HCT116 (cell line): ENCODE results near the gene KCNJ1. TPM values are rescaled to one million over a fixed set of nuclear protein-coding genes. Genes with fewer than 3 reads are reported as not detected.

Experiments used
- ATAC-seq: fragments of 200-7000 bp; cut with Tn5 transposase; 2 replicates; pipeline ENCODE4 v1.9.1; 2020; ENCODE audit warnings: mild to moderate bottlenecking, moderate library complexity
- BruUV-seq: library from RNA; stranded (reverse); fragments of 400-500 nt; replicated peaks from 2 replicates; lab custom pipeline; 2021; lab: Mats Ljungman, UMichigan
- CTCF ChIA-PET: fragments of 300-600 bp; sonication (Branson Sonifier 250); formaldehyde crosslinking; loops from one replicate; lab custom pipeline; 2021; ENCODE audit warnings: antibody characterized with exemption; lab: Charles Lee
- POLR2A ChIA-PET: fragments of 300-600, 350-600 bp; sonication (Branson Sonifier 250); formaldehyde crosslinking; loops from one replicate; lab custom pipeline; 2021; ENCODE audit warnings: antibody characterized with exemption; lab: Charles Lee
- RAD21 ChIA-PET, 2 experiments: fragments of 300-600 bp; sonication (Branson Sonifier 250); formaldehyde crosslinking; loops; one replicate each; lab custom pipeline; 2023; ENCODE audit warnings: low total read pairs in 2 of 2; ENCODE audit not compliant: uncharacterized antibody in 2 of 2, unreplicated experiment in 2 of 2, low non-redundant PET in 1 of 2; lab: Charles Lee
- DNase-seq: peaks from one replicate; pipeline ENCODE4 v3.0.0-alpha.2; 2010; ENCODE audit warnings: low read depth, low spot score
- H2AFZ ChIP-seq: fragments of 200-600 bp; shearing (Covaris generic), sonication (generic); 2 replicates; pipeline ENCODE4 v1.6.1; 2017; ENCODE audit warnings: low read depth, mixed run types, mixed read lengths, antibody characterized with exemption, low read length; ENCODE audit not compliant: poor library complexity, severe bottlenecking
- H3K27ac ChIP-seq: 2 replicates; pipeline ENCODE4 v1.5.1; 2012; ENCODE audit warnings: low read depth, low read length
- H3K27me3 ChIP-seq: fragments of 200-600 bp; sonication (generic); 2 replicates; pipeline ENCODE4 v1.6.1; 2016; ENCODE audit warnings: mixed run types, low read length, mixed read lengths; ENCODE audit not compliant: insufficient read depth
- H3K36me3 ChIP-seq, 2 experiments: fragments of 200-500 bp in 1 of 2; fragments of 200-600 bp in 1 of 2; sonication (Bioruptor generic) in 1 of 2; sonication (generic) in 1 of 2; 2 replicates each; pipeline versions ENCODE4 v1.5.1 to v1.6.1; 2014 to 2016; ENCODE audit warnings: low read length in 2 of 2, inconsistent platforms in 1 of 2, mixed read lengths in 1 of 2, mixed run types in 1 of 2; ENCODE audit not compliant: insufficient read depth in 2 of 2, control insufficient read depth in 1 of 2
- H3K4me1 ChIP-seq, 2 experiments: fragments of 200-600 bp in 1 of 2; sonication (generic) in 1 of 2; 2 replicates each; pipeline versions ENCODE4 v1.5.1 to v1.6.1; 2012 to 2017; ENCODE audit warnings: low read length in 2 of 2, inconsistent platforms in 1 of 2, mild to moderate bottlenecking in 1 of 2, mixed read lengths in 1 of 2, mixed run types in 1 of 2, moderate library complexity in 1 of 2; ENCODE audit not compliant: insufficient read depth in 2 of 2, control insufficient read depth in 1 of 2
- H3K4me2 ChIP-seq: fragments of 200-600 bp; sonication (generic); 2 replicates; pipeline ENCODE4 v1.6.1; 2017; ENCODE audit warnings: mixed run types, low read length, mixed read lengths
- H3K4me3 ChIP-seq, 2 experiments: fragments of 200-600 bp in 1 of 2; sonication (generic) in 1 of 2; replicated peaks in 1 of 2; 2 replicates each; pipeline ENCODE4 v1.5.1; 2011 to 2016; ENCODE audit warnings: low read length in 2 of 2, control low read depth in 1 of 2, low read depth in 1 of 2, mild to moderate bottlenecking in 1 of 2, mixed read lengths in 1 of 2, mixed run types in 1 of 2
- H3K79me2 ChIP-seq: fragments of 200-600 bp; sonication (generic); 2 replicates; pipeline ENCODE4 v1.6.1; 2017; ENCODE audit warnings: mild to moderate bottlenecking, mixed run types, low read length, moderate library complexity, mixed read lengths; ENCODE audit not compliant: insufficient read depth
- H3K9ac ChIP-seq: fragments of 200-600 bp; sonication (generic); 2 replicates; pipeline ENCODE4 v1.6.1; 2016; ENCODE audit warnings: low read length, mixed read lengths
- H3K9me2 ChIP-seq: fragments of 200-600 bp; sonication (generic), shearing (Covaris generic); 2 replicates; pipeline ENCODE4 v1.6.1; 2017; ENCODE audit warnings: mixed run types, mild to moderate bottlenecking, moderate library complexity; ENCODE audit not compliant: insufficient read depth
- H3K9me3 ChIP-seq, 2 experiments: fragments of 200-500 bp in 1 of 2; fragments of 200-600 bp in 1 of 2; sonication (Bioruptor generic) in 1 of 2; sonication (generic) in 1 of 2; 2 replicates each; pipeline ENCODE4 v1.6.1; 2014 to 2017; ENCODE audit warnings: low read length in 2 of 2, mixed read lengths in 2 of 2, inconsistent platforms in 1 of 2, low read depth in 1 of 2, mild to moderate bottlenecking in 1 of 2, mixed run types in 1 of 2, moderate library complexity in 1 of 2; ENCODE audit not compliant: control insufficient read depth in 1 of 2, insufficient read depth in 1 of 2
- H4K20me1 ChIP-seq: fragments of 200-600 bp; sonication (generic), shearing (Covaris generic); 2 replicates; pipeline ENCODE4 v1.6.1; 2017; ENCODE audit warnings: mixed run types, mild to moderate bottlenecking, moderate library complexity; ENCODE audit not compliant: insufficient read depth
- CTCF ChIP-seq, 3 experiments: fragments of 200-600 bp in 1 of 3; sonication (generic) in 1 of 3; IDR thresholded peaks in 2 of 3; conservative IDR thresholded peaks in 1 of 3; 2 replicates each; pipeline ENCODE4 v1.5.1; 2012 to 2017; ENCODE audit warnings: low read depth in 2 of 3, low read length in 2 of 3, antibody characterized with exemption in 1 of 3, borderline replicate concordance in 1 of 3, control low read depth in 1 of 3, mild to moderate bottlenecking in 1 of 3, mixed read lengths in 1 of 3, mixed run types in 1 of 3, moderate library complexity in 1 of 3; ENCODE audit not compliant: insufficient read depth in 1 of 3
- EGR1 ChIP-seq: IDR thresholded peaks from 2 replicates; pipeline ENCODE4 v1.6.1; 2012; ENCODE audit warnings: low read depth
- RAD21 ChIP-seq: IDR thresholded peaks from 2 replicates; pipeline ENCODE4 v1.6.1; 2012; ENCODE audit warnings: low read depth, mild to moderate bottlenecking
- SIN3A ChIP-seq: IDR thresholded peaks from 2 replicates; pipeline ENCODE4 v1.6.1; 2012; ENCODE audit warnings: low read depth
- SP1 ChIP-seq: IDR thresholded peaks from 2 replicates; pipeline ENCODE4 v1.6.1; 2012; ENCODE audit warnings: low read depth
- SRF ChIP-seq: IDR thresholded peaks from 2 replicates; pipeline ENCODE4 v1.6.1; 2012; ENCODE audit warnings: low read depth
- ZBTB33 ChIP-seq: IDR thresholded peaks from 2 replicates; pipeline ENCODE4 v1.6.1; 2011; ENCODE audit warnings: mild to moderate bottlenecking, low read length, moderate library complexity; ENCODE audit not compliant: insufficient replicate concordance; ENCODE audit errors: extremely low read depth
- intact Hi-C: fragments of 100-400 bp; cut with micrococcal nuclease; formaldehyde crosslinking; loops from 2 replicates; pipeline ENCODE4 v1.10.0; 2022
- total RNA-seq: library from RNA; stranded (reverse); gene quantifications from one replicate; pipeline ENCODE4 v1.2.1, GENCODE V29; 2021; ENCODE audit not compliant: unreplicated experiment

Gene KCNJ1
- total RNA-seq, 1 experiment from 2014 or later, result 0.15 TPM

- H3K4me1 ChIP-seq, result peaks cover 0 to under 1% of the 10 kb centered on the region in 2 experiments; a peak in 1 of 4 replicates
- peak; percentile 82 for ATAC-seq
Measured at GRCh38 chr11:128884703-128885338, 17.7 kb upstream of the KCNJ1 start.

More at GRCh38 chr11:128884703-128885338, 17.7 kb upstream of the KCNJ1 start:
- H3K27me3 ChIP-seq, result no peaks in the 10 kb centered on the region
- ChIA-PET RAD21 (interaction anchor here (0.7 to 1.8 kb wide), 5 partner anchors 21 to 447 kb away, joined by 3 to 22 read pairs (median 4); no protein-coding TSS in a partner anchor), POLR2A (interaction anchor here (1.1 to 1.9 kb wide), 2 partner anchors 71 to 72 kb away, joined by 3 to 5 read pairs; no protein-coding TSS in a partner anchor), CTCF (interaction anchor here (0.9 to 5.7 kb wide), 14 partner anchors 10 to 712 kb away, joined by 3 to 213 read pairs (median 6); no protein-coding TSS in a partner anchor)
- no peak overlapping the region for H3K4me3 ChIP-seq
- H4K20me1 ChIP-seq, result no peaks in the 10 kb centered on the region
- H2AFZ ChIP-seq, result no peak overlapping the region
- no TSS peak for BruUV-seq
- DNase-seq, result peak; percentile 63
- H3K9ac ChIP-seq, result no peak overlapping the region
- no peaks in the 10 kb centered on the region for H3K9me2 ChIP-seq
- H3K4me2 ChIP-seq, result peak overlapping the region; percentile 42
- intact Hi-C loops, result loop anchor here (1.0 to 5.0 kb wide), 5 partner anchors 22 to 865 kb away; no protein-coding TSS in a partner anchor
- no peaks in the 10 kb centered on the region for H3K9me3 ChIP-seq
- no peak overlapping the region for H3K27ac ChIP-seq
- H3K36me3 ChIP-seq, result no peaks in the 10 kb centered on the region
- peak; percentile 62 to 95 (median 81); a peak in 5 of 6 replicates for TF ChIP-seq CTCF (IDR thresholded peaks at IDR 0.05 in 2 of 3, conservative IDR thresholded peaks at IDR 0.05 in 1 of 3; ENCODE audit: borderline replicate concordance in 1 of 3, insufficient read depth in 1 of 3, low read depth in 2 of 3, low read length in 2 of 3)
- TF ChIP-seq EGR1, result no peak
- no peak for TF ChIP-seq SIN3A
- no peak for TF ChIP-seq ZBTB33
- TF ChIP-seq RAD21, result peak; percentile 98
- 0 out of 2 replicates have a peak, but pooled peaks have one; percentile 14 for TF ChIP-seq SP1
- TF ChIP-seq SRF, result no peak
- no peaks in the 10 kb centered on the region for H3K79me2 ChIP-seq
